CD8-positive, alpha-beta memory T cell (primary cell): Measurements from ENCODE around the gene NOS2. TPM values are rescaled to one million over a fixed set of nuclear protein-coding genes. Genes with fewer than 3 reads are reported as not detected.
"Not testable (repeated sequence)": the region's sequence is repeated elsewhere in the genome, so short reads cannot be mapped to it uniquely, and the experiment has no call there.

Source experiments
- CTCF ChIA-PET: fragments of 350-600 bp; sonication (Branson Sonifier 250); formaldehyde crosslinking; loops from one replicate; lab custom pipeline; 2021; ENCODE audit warnings: antibody characterized with exemption; lab: Charles Lee
- POLR2A ChIA-PET: fragments of 350-600 bp; sonication (Branson Sonifier 250); formaldehyde crosslinking; loops from one replicate; lab custom pipeline; 2021; ENCODE audit warnings: antibody characterized with exemption; lab: Charles Lee
- DNase-seq, 5 donors: peaks; one replicate each; pipeline versions ENCODE4 v3.0.0 to v3.0.0-alpha.2; 2020 to 2022; ENCODE audit warnings: mixed read lengths in 1 of 5
- H3K27ac ChIP-seq: one replicate; pipeline ENCODE4 v1.7.0; 2013; ENCODE audit warnings: low read depth, mild to moderate bottlenecking, low read length, moderate library complexity
- H3K27me3 ChIP-seq: 2 replicates; pipeline ENCODE4 v1.7.0; 2013; ENCODE audit warnings: low read length, mild to moderate bottlenecking; ENCODE audit not compliant: insufficient read depth, poor library complexity, severe bottlenecking
- H3K36me3 ChIP-seq: 2 replicates; pipeline ENCODE4 v1.7.0; 2013; ENCODE audit warnings: mild to moderate bottlenecking, low read length, moderate library complexity; ENCODE audit not compliant: insufficient read depth
- H3K4me1 ChIP-seq: 2 replicates; pipeline ENCODE4 v1.7.0; 2013; ENCODE audit warnings: mild to moderate bottlenecking, low read length, moderate library complexity; ENCODE audit not compliant: insufficient read depth
- H3K4me3 ChIP-seq: 2 replicates; pipeline ENCODE4 v1.7.0; 2013; ENCODE audit warnings: mild to moderate bottlenecking, low read length
- H3K9me3 ChIP-seq: 2 replicates; pipeline ENCODE4 v1.7.0; 2013; ENCODE audit warnings: mild to moderate bottlenecking, low read length
- H3K27ac Mint-ChIP-seq, 8 donors: one replicate each; pipeline ENCODE4 v1.8.0; 2020 to 2021; ENCODE audit warnings: mixed read lengths in 8 of 8, mild to moderate bottlenecking in 6 of 8, inconsistent platforms in 3 of 8, moderate library complexity in 3 of 8
- H3K27me3 Mint-ChIP-seq, 2 donors: one replicate each; pipeline ENCODE4 v1.8.0; 2020 to 2021; ENCODE audit warnings: mixed read lengths in 2 of 2, mild to moderate bottlenecking in 1 of 2, moderate library complexity in 1 of 2
- H3K36me3 Mint-ChIP-seq, 3 donors: one replicate each; pipeline ENCODE4 v1.8.0; 2020 to 2021; ENCODE audit warnings: mixed read lengths in 3 of 3, inconsistent platforms in 1 of 3, mild to moderate bottlenecking in 1 of 3
- H3K4me1 Mint-ChIP-seq, 3 donors: one replicate each; pipeline ENCODE4 v1.8.0; 2020 to 2021; ENCODE audit warnings: mixed read lengths in 3 of 3, inconsistent platforms in 1 of 3, mild to moderate bottlenecking in 1 of 3
- H3K4me3 Mint-ChIP-seq, 7 donors: one replicate each; pipeline ENCODE4 v1.8.0; 2020 to 2021; ENCODE audit warnings: mixed read lengths in 7 of 7, mild to moderate bottlenecking in 6 of 7, moderate library complexity in 4 of 7, inconsistent platforms in 2 of 7
- H3K9me3 Mint-ChIP-seq, 5 donors: one replicate each; pipeline ENCODE4 v1.8.0; 2020 to 2022; ENCODE audit warnings: mixed read lengths in 5 of 5, mild to moderate bottlenecking in 3 of 5, moderate library complexity in 2 of 5, inconsistent platforms in 1 of 5
- polyA plus RNA-seq: library from polyadenylated mRNA; unstranded; fragments of 300-500 nt; fragmentation: Illumina TruSeq; gene quantifications from one replicate; pipeline ENCODE4 v1.2.3, GENCODE V29; 2021
- total RNA-seq, 2 experiments: library from RNA; stranded (reverse); gene quantifications; one replicate each; pipeline ENCODE4 v1.2.3, GENCODE V29; 2021

Gene NOS2
- total and polyA plus RNA-seq, 3 experiments from 2014 or later: 0.07 TPM; not detected in 2

DNA sequence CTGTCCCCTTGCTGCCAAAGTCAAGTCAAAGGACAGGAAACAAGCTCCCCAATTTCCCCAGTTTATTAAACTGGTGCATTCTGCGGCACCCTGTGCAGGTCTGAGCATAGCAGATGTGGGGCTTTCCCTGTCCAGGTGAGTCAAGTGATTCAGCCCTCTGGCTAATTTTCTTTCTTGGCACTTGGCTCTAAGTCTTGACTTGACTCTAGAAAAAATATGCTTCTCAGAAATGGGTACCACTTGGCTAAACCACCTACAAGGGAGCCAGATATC is 40.0 kb upstream of the NOS2 start:
- POLR2A ChIA-PET, H3K4me3 Mint-ChIP-seq, H3K27ac ChIP-seq, H3K4me1 Mint-ChIP-seq, H3K27me3 Mint-ChIP-seq, H3K4me1 ChIP-seq, H3K27ac Mint-ChIP-seq, CTCF ChIA-PET, H3K36me3 Mint-ChIP-seq, H3K27me3 ChIP-seq, H3K9me3 Mint-ChIP-seq, H3K36me3 ChIP-seq, DNase-seq, H3K4me3 ChIP-seq, H3K9me3 ChIP-seq: not testable (repeated sequence)

- H3K4me3 ChIP-seq, H3K4me1 ChIP-seq, H3K4me3 Mint-ChIP-seq, H3K27me3 Mint-ChIP-seq, H3K36me3 ChIP-seq, H3K27ac ChIP-seq, CTCF ChIA-PET, POLR2A ChIA-PET, H3K9me3 Mint-ChIP-seq, H3K4me1 Mint-ChIP-seq, H3K36me3 Mint-ChIP-seq, H3K27me3 ChIP-seq, H3K27ac Mint-ChIP-seq, DNase-seq, H3K9me3 ChIP-seq: not testable (repeated sequence)
Observed at GRCh38 chr17:27839571-27840405, 39.5 kb upstream of the NOS2 start.

DNA sequence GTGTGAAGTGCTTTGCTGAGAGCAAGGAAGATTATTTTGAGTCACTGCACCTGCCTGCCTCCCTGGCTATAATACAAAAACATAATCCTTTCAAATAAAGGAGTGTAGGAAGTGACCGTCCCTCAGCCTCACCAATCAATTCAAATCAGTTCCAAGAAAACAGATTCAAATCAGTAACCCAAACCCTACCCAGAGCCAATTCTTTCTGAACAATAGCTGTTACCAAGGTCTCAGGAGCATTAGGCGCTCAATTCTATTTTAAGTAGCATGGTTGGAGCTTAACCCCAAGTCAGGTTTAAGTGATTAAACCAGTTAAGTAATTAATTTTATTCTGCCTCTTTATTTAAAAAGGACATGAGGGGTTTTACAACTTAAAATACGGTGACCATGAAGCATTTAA is 38.3 kb upstream of the NOS2 start:
- H3K36me3 ChIP-seq, H3K4me1 Mint-ChIP-seq, H3K9me3 ChIP-seq, H3K27me3 Mint-ChIP-seq, H3K4me1 ChIP-seq, H3K27ac Mint-ChIP-seq, H3K36me3 Mint-ChIP-seq, H3K4me3 ChIP-seq, H3K27ac ChIP-seq, H3K9me3 Mint-ChIP-seq, H3K27me3 ChIP-seq, DNase-seq, H3K4me3 Mint-ChIP-seq, POLR2A ChIA-PET, CTCF ChIA-PET: not testable (repeated sequence)

GRCh38 chr17:27837769-27838168 is 37.4 kb upstream of the NOS2 start:
- H3K36me3 Mint-ChIP-seq, H3K4me1 Mint-ChIP-seq, H3K27me3 ChIP-seq, H3K9me3 ChIP-seq, DNase-seq, H3K27ac Mint-ChIP-seq, CTCF ChIA-PET, H3K36me3 ChIP-seq, H3K9me3 Mint-ChIP-seq, H3K4me3 ChIP-seq, POLR2A ChIA-PET, H3K4me3 Mint-ChIP-seq, H3K4me1 ChIP-seq, H3K27ac ChIP-seq, H3K27me3 Mint-ChIP-seq: not testable (repeated sequence)

DNA sequence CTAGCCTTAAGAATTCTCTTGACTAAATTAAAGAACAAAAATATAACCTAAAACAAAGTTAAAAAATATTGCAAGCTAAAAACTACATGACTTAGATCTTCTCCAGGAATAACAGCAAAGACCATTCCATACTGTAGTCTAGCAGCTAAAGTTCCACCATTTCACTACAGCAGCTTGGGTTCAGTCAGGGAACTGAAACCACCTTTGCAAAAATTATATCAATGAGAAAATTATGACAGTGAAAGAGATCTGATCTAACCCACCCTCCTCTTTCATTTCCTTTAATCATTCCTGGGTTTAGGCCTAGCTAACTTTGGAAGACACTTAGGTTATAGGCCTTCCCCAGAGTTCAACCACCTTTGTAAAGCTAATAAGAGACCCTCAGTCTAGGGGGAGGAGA is 36.3 kb upstream of the NOS2 start:
- H3K4me1 ChIP-seq: no peaks in the 10 kb centered on the region
- H3K27ac ChIP-seq: no peak overlapping the region
- Mint-ChIP-seq H3K4me3 (no peak overlapping the region), H3K36me3 (peaks cover 0 to 3% (median 3%) of the 10 kb centered on the region in 3 donors), H3K27me3 (no peaks in the 10 kb centered on the region), H3K4me1 (no peaks in the 10 kb centered on the region), H3K27ac (no peak overlapping the region), H3K9me3 (peaks cover 0 to 2% (median 0%) of the 10 kb centered on the region in 5 donors)
- CTCF ChIA-PET: no interaction called here
- no peaks in the 10 kb centered on the region for H3K9me3 ChIP-seq
- no peak overlapping the region for H3K4me3 ChIP-seq
- no peak for DNase-seq
- POLR2A ChIA-PET: no interaction called here
- no peaks in the 10 kb centered on the region for H3K27me3 ChIP-seq
- H3K36me3 ChIP-seq: no peaks in the 10 kb centered on the region

GRCh38 chr17:27834571-27834970 is 34.2 kb upstream of the NOS2 start:
- H3K9me3 Mint-ChIP-seq: peaks cover 0 to 2% (median 0%) of the 10 kb centered on the region in 5 donors
- no peak overlapping the region for H3K4me3 ChIP-seq
- H3K4me3 Mint-ChIP-seq: no peak overlapping the region
- no peaks in the 10 kb centered on the region for H3K4me1 ChIP-seq
- H3K27me3 Mint-ChIP-seq: no peaks in the 10 kb centered on the region
- no peaks in the 10 kb centered on the region for H3K27me3 ChIP-seq
- no peaks in the 10 kb centered on the region for H3K36me3 ChIP-seq
- no peak overlapping the region for H3K27ac Mint-ChIP-seq
- no peaks in the 10 kb centered on the region for H3K9me3 ChIP-seq
- no peak for DNase-seq
- no peak overlapping the region for H3K27ac ChIP-seq
- H3K36me3 Mint-ChIP-seq: peaks cover 0 to 3% (median 3%) of the 10 kb centered on the region in 3 donors
- POLR2A ChIA-PET: no interaction called here
- no peaks in the 10 kb centered on the region for H3K4me1 Mint-ChIP-seq
- CTCF ChIA-PET: interaction anchor here (1.6 kb wide), 1 partner anchor 9 kb away, joined by 4 read pairs; no protein-coding TSS in a partner anchor

GRCh38 chr17:27832831-27833230 is 32.5 kb upstream of the NOS2 start:
- H3K4me3 ChIP-seq: no peak overlapping the region
- Mint-ChIP-seq H3K27me3 (peaks cover 0 to 2% of the 10 kb centered on the region in 2 donors), H3K9me3 (peaks cover 0 to 2% (median 0%) of the 10 kb centered on the region in 5 donors), H3K4me1 (no peaks in the 10 kb centered on the region), H3K36me3 (peaks cover 0 to 3% (median 3%) of the 10 kb centered on the region in 3 donors), H3K27ac (no peak overlapping the region), H3K4me3 (no peak overlapping the region)
- no peaks in the 10 kb centered on the region for H3K27me3 ChIP-seq
- no peak overlapping the region for H3K27ac ChIP-seq
- CTCF ChIA-PET: interaction anchor here (1.6 kb wide), 1 partner anchor 11 kb away, joined by 4 read pairs; no protein-coding TSS in a partner anchor
- DNase-seq: no peak
- POLR2A ChIA-PET: no interaction called here
- no peaks in the 10 kb centered on the region for H3K36me3 ChIP-seq
- H3K9me3 ChIP-seq: no peaks in the 10 kb centered on the region
- no peaks in the 10 kb centered on the region for H3K4me1 ChIP-seq

DNA sequence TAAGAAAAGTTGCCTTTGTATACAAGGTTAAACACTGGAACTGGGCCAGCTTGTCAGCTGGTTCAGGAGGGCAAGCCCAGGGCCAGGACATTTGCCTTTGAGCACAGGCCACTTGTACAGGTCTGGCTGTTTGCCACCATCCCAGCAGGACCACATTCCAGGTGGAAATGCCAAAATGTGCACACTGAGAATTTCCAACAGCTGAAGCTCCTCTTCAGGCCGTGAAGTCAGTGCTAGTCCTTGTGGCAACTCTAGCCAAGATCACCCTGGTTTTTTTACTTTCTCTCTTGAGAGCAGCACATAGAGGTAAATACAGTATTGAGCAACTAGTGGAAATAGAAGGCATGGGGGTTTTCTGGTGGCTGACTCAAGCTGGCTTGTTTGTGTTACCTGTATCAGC is 29.6 kb upstream of the NOS2 start:
- H3K27me3 ChIP-seq, H3K36me3 Mint-ChIP-seq, CTCF ChIA-PET, H3K4me1 Mint-ChIP-seq, H3K4me3 ChIP-seq, POLR2A ChIA-PET, H3K27ac Mint-ChIP-seq, H3K4me3 Mint-ChIP-seq, H3K9me3 ChIP-seq, H3K4me1 ChIP-seq, H3K9me3 Mint-ChIP-seq, H3K36me3 ChIP-seq, H3K27ac ChIP-seq, H3K27me3 Mint-ChIP-seq, DNase-seq: not testable (repeated sequence)
